HG03378 (cell line): Measurements from ENCODE around the gene TRABD2B.

Source experiments
- ATAC-seq: cut with Tn5 transposase; IDR thresholded peaks from one replicate; pipeline ENCODE4 v1.9.1; 2021; ENCODE audit warnings: mild to moderate bottlenecking, moderate library complexity; ENCODE audit not compliant: unreplicated experiment

The TRABD2B gene

DNA sequence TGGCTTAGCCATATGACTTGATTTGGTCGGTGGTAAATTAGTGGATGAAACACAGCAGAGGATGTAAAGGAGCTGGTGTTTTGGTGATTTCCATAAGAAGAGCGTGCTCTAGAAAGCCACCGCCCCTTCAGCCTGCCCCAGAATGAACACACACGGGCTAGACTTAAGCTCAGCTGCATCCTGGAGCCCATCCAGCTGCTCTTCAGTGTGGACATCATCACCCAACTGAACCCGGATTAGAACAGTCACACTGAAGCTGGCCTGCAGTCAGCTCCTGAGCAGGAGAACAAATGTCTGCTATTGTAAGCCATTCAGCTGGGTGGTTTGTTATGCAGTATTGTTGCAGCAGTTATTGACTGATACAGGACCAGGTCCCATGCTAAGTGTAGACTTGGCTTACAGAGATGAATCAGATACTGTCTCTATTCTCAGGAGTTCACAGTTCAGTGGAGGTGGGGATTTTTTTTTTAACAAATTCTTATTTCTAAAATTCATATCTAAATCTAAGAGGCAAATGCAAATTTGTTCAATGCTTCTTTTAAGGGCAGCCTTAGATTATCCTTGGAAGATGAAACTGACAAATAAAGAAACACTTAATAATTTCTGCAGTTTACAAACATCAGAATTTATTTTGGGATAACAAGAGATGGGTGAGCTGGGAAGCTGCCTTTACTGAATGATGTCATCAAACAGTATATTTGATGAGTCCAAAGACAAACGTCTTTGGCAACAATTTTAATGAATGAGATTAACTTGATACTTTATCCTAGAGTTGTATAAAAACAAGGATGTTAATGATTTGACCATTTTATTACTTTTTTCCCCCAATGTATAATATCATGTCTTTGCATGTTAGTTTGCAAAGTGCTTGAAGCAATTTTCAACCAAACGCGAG is 251.2 kb downstream of the TRABD2B start:
- ATAC-seq = no peak

DNA sequence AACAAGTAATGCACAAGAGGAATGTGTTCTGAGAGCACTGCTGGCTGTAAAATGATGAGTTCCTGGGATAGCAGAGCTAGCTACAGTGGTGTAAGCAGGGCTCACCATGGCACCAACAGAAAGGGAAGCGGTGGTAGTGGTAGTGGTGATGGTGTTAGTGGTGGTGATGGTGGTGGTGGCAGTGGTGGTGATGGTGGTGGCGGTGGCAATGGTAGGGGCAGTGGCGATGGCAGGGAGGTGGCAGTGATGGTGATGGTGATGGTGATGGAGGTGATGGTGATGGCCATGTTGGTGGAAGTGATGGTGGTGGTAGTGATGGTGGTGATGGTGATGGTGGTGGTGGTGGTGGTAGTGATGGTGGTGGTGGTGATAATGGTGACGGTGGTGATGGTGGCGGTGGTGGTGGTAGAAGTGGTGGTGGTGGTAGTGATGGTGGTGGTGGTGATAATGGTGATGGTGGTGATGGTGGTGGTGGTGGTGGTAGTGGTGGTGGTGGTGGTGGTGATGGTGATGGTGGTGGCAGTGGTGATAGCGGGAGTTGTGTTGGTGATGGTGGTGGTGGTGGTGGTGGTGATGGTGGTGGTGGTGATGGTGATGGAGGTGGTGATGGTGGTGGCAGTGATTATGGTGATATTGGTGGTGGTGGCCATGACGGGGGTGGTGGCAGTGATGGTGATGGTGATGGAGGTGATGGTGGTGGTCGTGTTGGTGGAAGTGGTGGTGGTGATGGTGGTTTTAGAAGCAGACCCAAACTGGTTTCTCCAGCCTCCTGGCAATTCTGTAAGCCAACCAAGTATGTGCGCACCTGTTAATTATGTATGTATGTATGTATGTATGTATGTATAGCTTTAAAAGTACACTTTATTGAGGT is 254.1 kb downstream of the TRABD2B start:
- no peak for ATAC-seq

DNA sequence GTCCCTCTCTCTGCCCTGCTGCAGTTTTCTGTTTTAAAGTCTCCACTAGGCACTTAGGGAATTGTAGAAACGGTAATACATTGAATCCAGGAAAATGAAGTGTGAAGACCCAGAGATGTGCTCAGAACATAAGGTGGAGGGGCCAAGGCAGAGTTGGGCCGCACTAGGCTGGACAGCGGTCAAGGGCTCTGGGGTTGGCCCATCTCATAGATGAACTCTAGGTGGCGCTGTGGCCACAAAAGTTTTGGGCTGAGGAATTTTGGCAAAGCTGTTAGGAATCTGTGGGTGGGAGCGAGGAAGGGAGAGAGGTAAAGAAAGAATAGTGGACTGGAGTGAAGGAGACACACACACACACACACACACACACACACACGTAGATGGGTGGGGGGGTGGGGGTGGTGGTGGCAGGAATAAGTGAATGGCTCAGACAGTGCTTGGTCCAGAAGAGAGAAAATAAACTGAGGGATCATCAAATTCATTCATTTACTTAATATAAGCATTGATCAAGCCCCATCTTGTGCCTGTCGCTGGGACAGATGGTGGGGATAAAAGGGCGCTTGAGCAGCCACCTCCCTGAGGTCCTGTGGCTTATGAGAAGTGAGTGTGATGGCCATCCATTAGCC is 258.5 kb downstream of the TRABD2B start:
- ATAC-seq = no peak

DNA sequence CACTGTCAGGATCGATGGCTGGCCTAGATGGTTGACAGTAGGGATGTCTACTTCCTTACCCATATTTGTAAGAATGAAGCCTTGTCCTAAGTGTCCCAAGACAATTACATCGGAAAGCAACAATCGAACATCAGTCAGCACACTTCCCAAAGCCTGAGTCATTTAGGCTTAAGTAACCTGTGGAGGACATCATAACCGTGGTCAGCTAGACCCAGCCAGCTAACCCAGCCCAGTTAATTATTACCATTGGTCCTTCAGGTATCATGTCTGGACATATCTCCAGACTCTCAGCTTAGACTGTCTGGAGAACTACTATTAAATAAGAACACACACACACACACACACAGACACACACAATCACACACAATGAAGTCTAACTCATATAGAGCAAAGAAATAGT is 264.7 kb downstream of the TRABD2B start:
- no peak for ATAC-seq

DNA sequence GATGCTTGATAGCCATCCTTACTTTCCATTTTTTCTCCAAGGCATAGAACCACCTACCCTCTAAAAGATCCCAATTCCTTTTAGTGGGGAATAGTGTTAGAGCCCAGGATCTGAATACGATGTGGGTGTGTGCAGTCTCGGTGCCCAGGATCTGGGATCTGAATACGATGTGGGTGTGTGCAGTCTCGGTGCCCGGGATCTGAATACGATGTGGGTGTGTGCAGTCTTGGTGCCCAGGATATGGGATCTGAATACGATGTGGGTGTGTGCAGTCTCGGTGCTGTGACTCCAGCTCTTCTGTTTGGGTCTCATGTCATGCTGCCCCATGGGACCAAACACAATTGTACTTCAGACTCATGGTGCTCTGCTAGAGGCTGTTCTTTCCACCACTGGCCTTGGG is 265.5 kb downstream of the TRABD2B start:
- ATAC-seq = no peak

DNA sequence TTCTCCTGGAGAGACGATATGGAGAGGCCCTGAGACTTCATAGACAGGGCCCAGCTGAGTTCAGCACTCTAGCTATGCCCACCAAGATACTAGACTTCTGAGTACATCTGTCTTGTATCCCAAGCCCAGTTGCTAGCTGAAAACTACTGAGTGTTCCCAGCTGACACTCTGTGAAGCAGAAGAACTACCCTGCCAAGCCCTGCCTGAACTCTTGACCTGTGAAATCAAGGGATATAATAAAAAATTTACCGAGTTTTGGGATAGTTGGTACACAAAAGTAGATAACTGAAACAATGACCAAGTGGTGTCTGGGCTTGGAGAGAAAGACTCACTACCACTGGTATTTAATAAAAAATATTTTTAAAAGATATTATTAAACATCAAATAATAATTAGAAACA is 267.5 kb downstream of the TRABD2B start:
- ATAC-seq = no peak

DNA sequence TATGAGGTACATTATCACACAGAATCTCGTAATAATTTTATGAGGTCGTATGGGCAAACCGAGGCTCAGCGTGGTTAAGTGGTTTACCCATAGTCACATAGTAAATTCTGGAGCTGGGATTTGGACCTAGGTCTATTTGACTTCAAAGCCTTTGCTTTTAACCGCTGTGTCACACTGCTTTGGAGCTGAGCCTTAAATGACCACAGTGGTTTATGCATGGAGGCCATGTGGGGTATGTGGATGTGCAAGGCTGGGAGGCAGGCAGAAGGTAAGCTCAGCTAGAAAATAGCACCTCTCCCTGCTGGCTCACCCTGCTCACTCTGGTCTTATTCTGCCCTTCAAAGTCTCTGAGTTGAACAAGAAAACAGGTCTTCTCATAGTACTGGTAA is 269.5 kb downstream of the TRABD2B start:
- no peak for ATAC-seq

DNA sequence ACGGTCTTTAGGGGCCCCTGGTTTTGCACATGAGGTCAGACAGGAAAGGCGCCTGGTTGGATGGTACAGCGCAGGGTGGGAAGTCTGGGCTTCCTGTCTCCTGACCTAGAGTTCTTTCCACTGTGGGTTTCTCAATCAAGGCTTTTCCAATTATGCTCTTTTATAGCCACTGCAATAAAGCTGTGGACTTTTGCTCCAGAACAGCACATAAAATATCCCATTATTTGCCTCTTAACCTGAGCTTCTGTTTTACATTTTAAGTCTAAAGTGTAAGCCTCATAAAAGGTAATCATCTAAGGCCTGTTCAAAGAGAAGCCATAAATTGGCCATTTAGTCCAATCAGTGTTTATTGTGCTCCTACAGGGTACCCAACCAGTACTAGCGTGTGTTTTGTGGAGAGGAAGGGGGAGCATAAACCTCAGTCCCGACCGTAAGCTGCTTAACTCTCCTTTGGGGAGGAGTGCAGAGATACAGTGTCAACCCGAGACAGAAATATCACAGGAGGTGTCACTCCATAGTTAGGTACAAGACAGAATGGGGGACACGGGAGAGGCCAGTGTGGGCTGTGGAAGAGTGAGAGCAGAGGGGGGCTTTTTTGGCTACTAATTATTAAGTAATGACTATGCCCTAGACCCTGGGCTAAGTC is 270.0 kb downstream of the TRABD2B start:
- ATAC-seq = no peak

DNA sequence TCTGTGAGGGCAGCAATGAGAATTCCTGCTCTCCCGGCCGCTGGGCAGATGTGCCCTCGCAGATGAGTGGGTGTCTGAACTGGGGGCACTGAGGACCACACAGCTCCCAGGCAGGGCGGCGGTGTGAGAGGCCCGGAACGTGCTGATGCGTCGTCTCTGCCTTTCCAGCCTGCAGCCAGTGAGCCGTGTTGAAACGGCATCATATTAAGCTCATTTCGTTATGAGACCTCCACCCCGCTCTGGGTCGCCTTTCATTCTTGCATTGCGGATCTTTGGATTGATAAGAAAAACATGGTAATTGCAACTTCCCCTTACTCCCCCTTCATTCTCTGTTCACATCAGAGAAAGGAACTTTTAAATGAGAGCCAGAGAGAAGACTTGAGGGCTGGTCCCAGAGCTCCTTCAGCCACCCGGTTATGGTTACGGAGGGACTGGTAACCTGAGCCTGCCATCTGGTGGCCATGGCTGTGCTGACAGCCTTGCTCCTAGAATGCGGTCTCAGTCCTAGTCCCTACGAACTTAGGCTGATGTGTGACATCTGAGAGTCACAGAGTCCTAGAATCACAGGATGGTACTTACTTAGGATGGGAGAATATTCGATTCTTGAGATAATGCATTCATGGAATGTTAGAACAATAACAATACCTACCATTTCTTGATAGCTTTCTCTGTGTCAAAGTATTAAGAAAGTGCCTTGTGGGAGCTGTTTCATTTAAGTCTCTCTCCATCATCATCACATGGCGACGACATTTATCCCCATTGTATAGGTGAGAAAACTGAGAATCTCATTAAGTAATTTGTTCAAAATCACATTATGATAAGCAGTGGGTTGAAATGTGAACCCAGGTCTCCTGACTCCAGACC is 271.0 kb downstream of the TRABD2B start:
- ATAC-seq = peak; percentile 82

DNA sequence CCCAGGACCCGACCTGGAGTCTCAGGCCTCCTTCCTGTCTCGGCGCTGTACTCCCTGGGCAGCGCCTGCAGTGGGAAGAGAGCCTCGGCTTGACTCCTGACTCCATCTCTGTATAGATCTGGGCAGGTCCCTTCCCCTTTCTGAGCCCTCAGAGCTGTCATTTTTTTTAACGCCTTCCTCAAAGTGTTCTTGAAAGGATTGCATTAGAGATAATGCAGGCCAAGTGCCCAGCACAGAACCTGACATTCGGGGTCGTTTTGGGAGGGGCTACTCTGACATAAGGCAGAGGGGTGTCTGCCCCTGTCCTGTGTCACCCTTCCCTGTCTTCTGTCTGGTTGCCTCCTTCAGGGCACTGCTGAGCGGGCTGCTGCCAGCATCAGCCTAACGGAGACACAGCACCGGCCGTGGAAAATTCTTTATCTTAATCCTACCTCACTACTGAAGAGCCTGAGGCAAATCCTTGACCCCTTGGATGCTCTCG is 271.6 kb downstream of the TRABD2B start:
- ATAC-seq = no peak

DNA sequence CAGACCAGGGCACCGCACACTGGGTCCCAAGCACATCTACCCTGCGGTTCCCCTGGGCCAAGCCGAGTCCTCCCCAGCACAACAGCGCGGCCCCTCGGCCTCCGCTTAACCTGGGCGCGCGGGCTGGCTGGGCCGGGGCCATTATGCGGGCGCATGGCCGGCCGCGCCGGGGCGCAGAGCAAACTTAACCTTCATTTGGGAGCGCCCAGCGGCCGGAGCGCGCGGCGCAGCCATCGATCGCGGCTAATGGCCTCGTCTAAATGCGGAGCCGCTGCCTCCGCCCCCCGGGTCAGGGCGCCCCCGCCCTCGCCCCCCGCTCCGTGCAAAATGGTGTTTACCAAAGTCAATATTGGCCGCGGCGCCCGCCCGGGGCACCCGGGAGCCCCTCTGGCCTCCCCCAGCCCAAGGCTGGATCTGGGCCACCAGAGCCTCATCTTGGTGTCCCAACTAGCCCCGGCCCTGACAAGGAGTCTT is 272.1 kb downstream of the TRABD2B start:
- ATAC-seq = no peak

DNA sequence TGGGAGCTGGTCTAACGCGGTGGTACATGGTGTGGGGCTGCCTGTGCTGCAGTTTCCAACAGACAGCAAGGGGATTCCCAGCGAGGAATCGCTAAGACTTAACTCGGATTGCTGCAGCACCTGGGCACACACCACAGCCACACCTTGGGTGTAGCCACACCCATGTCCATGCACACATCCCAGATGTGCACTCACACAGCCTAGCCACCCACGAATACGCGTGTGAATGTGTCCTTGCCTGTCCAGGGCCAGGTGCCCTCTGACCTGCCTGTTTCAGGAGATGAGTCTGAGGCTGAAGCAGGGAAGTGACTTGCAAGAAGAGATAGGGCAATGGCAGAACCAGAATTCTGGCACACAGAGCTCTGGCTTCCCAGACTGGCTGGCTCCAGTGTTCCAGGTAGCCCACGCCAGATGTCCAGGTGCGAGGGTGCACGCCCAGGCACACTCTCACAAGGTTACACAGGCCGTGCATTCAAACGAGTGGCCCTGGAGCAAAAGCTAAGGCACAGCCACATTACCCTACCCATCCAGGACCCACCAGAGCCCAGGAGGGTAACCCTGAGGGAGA is 272.7 kb downstream of the TRABD2B start:
- ATAC-seq = no peak

DNA sequence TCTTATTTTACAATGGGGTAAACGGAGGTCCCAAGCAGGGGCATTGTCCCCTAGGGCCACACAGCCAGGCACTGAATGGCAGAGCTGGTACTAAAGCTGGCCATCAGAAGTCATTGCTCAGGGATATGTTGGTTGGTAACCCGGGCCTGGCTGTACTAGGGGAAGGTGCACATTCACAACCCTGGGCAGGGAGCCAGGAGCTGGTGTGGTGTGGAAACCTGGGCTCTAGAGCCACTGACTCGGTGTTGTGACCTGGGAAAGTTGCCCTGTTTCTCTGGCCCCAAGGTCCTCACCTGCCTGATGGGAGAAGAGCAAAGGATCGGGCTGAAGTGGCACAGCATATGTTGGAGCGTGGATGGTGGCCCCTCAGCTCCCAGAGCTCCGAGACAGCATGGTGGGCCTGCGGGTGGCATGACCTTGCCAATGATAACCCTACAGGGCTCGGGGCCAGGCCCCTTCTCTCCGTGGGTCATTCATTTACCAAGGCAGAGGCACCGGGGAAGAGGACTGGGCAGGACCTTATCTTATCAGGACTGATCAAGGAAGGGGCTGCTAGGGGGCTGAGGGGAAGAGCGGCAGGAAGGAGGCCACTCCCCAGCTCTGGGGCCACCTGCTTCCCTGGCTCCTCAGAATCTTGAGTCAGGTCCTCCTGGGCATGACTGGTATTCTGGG is 274.1 kb downstream of the TRABD2B start:
- ATAC-seq = no peak

DNA sequence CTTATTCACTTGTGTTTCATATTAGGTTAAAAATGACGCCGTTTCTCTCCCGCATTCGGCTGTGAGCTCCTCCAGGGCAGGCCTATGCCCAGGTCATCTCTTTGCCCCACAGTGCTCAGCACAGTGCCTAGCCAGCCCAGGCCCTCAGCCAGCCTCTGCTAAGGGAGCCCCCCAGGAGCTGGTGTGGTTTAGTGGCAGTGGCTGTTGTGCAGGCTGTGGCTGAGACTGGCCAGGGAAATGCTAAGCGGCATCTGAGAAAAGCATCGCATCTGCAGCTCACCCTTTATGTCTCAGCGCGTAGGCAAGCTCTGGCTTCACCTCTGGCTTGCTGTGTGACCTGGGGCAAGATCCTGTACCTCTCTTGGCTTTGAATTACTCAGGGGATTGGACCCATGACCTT is 275.1 kb downstream of the TRABD2B start:
- no peak for ATAC-seq

DNA sequence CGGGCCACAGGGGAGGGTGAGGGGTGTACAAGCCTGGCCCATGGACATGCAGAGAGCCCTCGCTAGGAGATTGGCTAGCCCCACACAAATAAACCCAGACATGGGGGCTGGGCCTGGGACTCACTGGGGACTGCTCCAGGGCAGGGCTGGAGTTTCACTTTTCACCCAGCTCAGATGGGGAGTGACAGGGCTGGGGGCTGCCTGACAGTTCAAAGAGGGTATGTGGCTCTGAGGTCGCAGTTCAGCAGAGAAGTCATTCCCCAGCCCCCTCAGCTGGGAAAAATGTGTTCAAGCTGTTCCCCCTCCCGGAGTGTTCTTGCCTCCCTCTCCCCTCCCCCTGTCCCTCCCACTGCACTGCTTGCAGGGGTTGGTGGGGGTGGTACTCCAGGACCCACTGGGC is 277.1 kb downstream of the TRABD2B start:
- ATAC-seq = no peak

DNA sequence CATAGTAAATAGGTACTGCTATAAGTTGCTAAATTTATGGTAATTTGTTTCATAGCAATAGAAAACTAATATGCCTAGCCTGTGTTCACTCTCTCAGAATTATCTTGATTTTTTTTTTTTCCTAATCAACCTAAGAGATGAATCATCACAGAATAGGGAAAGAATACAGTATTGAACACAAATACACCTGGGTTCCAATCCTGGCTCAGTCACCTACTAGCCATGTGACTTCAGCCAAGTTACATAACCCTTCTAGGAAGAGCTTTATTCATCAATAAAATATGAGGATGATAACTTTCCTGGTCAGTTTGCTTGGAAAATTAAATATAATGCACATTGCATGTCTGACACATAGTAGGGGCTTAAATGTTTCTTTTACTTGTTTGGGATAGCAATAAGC is 279.8 kb downstream of the TRABD2B start:
- ATAC-seq = no peak

DNA sequence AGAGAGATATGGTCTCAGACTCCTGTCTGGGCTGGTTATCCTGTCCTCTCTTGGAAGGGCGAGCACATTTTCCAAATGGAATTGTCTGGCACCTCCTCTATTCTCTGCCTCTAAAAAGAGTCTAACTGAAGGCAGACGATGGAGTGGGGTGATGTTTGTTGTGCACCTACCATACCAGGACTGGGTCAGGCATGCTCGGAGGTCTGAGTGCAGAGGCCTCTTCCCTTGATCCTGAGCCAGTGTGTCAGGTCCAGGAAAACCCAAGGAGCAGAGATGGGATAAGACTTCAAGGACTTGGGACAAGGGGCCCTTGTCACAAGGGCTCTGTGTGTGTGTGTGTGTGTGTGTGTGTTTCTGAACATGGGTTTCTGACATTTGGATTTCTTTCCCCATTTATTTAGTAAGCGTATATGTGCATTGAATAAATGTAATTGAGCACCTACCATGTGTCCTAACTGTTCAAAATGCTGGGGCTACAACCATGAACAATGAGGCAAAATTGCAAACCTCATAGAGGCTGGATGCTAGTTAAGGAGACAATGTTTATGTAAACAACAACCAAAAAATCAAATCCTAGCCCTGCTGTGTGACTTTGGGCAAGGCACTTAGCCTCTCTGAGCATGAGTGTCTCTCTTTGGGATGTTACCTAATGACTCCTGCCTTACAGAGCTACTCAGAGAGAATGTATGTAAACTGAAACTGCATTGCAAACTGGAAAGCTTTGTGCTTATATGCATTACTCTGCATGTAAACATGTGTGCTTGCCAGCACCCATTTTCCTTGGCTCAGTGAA is 283.0 kb downstream of the TRABD2B start:
- ATAC-seq = no peak

DNA sequence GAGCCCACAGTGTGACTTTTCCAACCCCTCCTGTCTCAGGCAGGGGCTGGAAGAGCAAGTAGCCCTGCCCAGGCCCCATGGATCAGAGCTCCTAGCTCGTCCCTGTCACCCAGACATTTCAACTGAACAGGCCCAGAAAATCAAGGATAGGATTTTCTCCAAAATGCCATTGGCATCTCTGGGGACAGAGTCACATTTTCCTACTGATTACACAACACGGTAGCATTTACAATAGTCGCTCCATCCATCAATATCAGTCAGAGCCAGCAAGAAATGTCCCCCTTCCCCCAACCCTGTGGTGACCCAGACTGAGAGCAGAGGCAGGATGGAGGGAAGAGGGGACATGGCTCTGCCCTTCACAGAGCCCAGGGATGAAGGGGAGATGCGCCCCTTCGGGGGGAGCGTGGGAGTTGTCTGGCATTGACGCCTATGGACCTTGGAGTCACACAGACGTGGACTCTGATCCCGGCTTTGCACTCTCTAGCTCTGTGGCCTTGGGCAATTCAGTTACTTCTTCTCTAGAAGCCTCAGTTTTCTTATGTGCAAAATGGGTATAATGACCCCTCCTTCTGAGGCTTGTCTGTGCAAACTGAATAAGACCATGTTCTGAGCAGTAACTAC is 283.7 kb downstream of the TRABD2B start:
- ATAC-seq = no peak
